ENCODE results near the gene ATP5F1E. TPM values are rescaled to one million over a fixed set of nuclear protein-coding genes. Genes with fewer than 3 reads are reported as not detected.

The ATP5F1E gene
- total and polyA plus RNA-seq, 4 donors, result 11.7 to 148 (median 27.7) TPM

GRCh38 chr20:59005523-59006166 is 26.5 kb downstream of the ATP5F1E start:
- Histone ChIP-seq H3K36me3 (ENCODE audit: control insufficient read depth in 4 of 4, insufficient read depth in 3 of 4, low read depth in 1 of 4, low read length in 3 of 4) (peaks cover 6 to 12% (median 9%) of the 10 kb centered on the region in 4 donors), H3K27me3 (ENCODE audit: control insufficient read depth in 4 of 4, insufficient read depth in 4 of 4, low read length in 3 of 4) (no peaks in the 10 kb centered on the region), H3K9ac (ENCODE audit: low read depth in 1 of 2, low read length in 2 of 2) (peak overlapping the region; percentile 52 to 68), H3K9me3 (ENCODE audit: control insufficient read depth in 4 of 4, low read length in 3 of 4) (no peaks in the 10 kb centered on the region), H3K4me3 (ENCODE audit: low read depth in 1 of 3, low read length in 3 of 3) (peak overlapping the region; percentile 68 to 83 (median 75)), H3K4me1 (ENCODE audit: control insufficient read depth in 4 of 4, insufficient read depth in 4 of 4, low read length in 3 of 4) (peaks cover 11 to 38% (median 26%) of the 10 kb centered on the region in 4 donors), H3K27ac (ENCODE audit: low read depth in 1 of 2, low read length in 2 of 2) (peak overlapping the region; percentile 82 to 92)
- 59% methylated on average over 3 of the region's 3 CpGs for whole genome bisulfite sequencing
- no peak for DNase-seq (ENCODE audit: low spot score)
- TF ChIP-seq RXRA (IDR thresholded peaks at IDR 0.05) (no peak), JUND (IDR thresholded peaks at IDR 0.05) (no peak), TAF1 (conservative IDR thresholded peaks at IDR 0.05) (no peak), GABPA (IDR thresholded peaks at IDR 0.05 in 1 of 2, conservative IDR thresholded peaks at IDR 0.05 in 1 of 2) (no peak)
- TF ChIP-seq, protein P1, sequence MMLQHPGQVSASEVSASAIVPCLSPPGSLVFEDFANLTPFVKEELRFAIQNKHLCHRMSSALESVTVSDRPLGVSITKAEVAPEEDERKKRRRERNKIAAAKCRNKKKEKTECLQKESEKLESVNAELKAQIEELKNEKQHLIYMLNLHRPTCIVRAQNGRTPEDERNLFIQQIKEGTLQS (IDR thresholded peaks at IDR 0.05), result no peak

DNA sequence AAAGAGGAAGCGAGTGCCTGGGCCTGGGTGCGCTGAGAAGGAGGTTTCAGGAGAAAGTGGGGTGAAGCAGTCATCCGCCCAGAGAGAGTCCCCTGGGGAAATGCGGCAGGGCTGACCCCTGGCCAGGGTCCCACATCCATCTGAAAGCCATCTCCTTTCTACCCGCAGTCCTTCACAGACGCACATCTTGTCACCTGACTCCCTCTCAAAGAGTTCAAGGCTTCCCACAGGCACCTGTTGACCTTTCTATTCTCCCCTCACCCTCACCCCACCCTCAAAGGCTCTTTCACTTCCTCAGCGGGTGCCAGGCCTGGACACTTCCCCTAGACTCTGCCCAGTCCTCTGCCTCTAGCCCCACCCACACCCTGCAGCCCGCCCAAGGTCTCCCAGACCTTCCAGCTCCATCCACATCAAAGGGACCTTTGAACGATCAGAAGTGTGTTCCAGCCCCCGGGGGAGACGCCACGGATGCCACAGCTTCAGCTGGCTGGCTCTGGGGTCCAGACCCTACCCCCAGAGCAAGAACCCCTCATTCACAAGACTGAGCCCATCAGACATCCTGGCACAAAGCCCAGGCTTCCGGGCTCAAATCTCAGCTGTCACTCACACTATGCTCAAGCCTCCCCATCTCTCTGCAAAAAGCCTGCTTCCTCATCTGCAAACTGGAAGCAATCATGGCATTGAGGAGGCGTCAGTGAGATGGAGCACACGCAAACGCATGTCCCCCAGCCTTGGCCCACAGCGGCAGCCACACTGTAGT is 27.2 kb downstream of the ATP5F1E start:
- no peaks in the 10 kb centered on the region for H3K9me3 ChIP-seq (ENCODE audit: control insufficient read depth in 4 of 4, low read length in 3 of 4)
- peaks cover 11 to 38% (median 26%) of the 10 kb centered on the region in 4 donors for H3K4me1 ChIP-seq (ENCODE audit: control insufficient read depth in 4 of 4, insufficient read depth in 4 of 4, low read length in 3 of 4)
- H3K27me3 ChIP-seq (ENCODE audit: control insufficient read depth in 4 of 4, insufficient read depth in 4 of 4, low read length in 3 of 4), result no peaks in the 10 kb centered on the region

GRCh38 chr20:59004493-59004762 is 27.7 kb downstream of the ATP5F1E start:
- 66% methylated on average over 4 of the region's 4 CpGs for WGBS
- Histone ChIP-seq H3K9ac (ENCODE audit: low read depth in 1 of 2, low read length in 2 of 2) (no peak overlapping the region), H3K27me3 (ENCODE audit: control insufficient read depth in 4 of 4, insufficient read depth in 4 of 4, low read length in 3 of 4) (no peaks in the 10 kb centered on the region), H3K27ac (ENCODE audit: low read depth in 1 of 2, low read length in 2 of 2) (peak overlapping the region; percentile 82 to 92), H3K4me3 (ENCODE audit: low read depth in 1 of 3, low read length in 3 of 3) (peak overlapping the region in 1 of 3 donors; percentile 83), H3K9me3 (ENCODE audit: control insufficient read depth in 4 of 4, low read length in 3 of 4) (no peaks in the 10 kb centered on the region), H3K36me3 (ENCODE audit: control insufficient read depth in 4 of 4, insufficient read depth in 3 of 4, low read depth in 1 of 4, low read length in 3 of 4) (peaks cover 7 to 15% (median 11%) of the 10 kb centered on the region in 4 donors), H3K4me1 (ENCODE audit: control insufficient read depth in 4 of 4, insufficient read depth in 4 of 4, low read length in 3 of 4) (peaks cover 11 to 38% (median 26%) of the 10 kb centered on the region in 4 donors)
- DNase-seq (ENCODE audit: low spot score), result no peak
- TF ChIP-seq HNF4G (IDR thresholded peaks at IDR 0.05) (no peak), GABPA (IDR thresholded peaks at IDR 0.05 in 1 of 2, conservative IDR thresholded peaks at IDR 0.05 in 1 of 2) (no peak), JUND (IDR thresholded peaks at IDR 0.05) (no peak), YY1 (IDR thresholded peaks at IDR 0.05) (no peak), TAF1 (conservative IDR thresholded peaks at IDR 0.05) (no peak), REST (IDR thresholded peaks at IDR 0.05) (no peak), EGR1 (IDR thresholded peaks at IDR 0.05; ENCODE audit: low read depth in 2 of 2) (no peak), MAX (IDR thresholded peaks at IDR 0.05) (no peak), CTCF (IDR thresholded peaks at IDR 0.05; ENCODE audit: low read depth, low read length, missing input control) (no peak), FOXA2 (IDR thresholded peaks at IDR 0.05) (no peak), NR2F2 (IDR thresholded peaks at IDR 0.05) (no peak), SP1 (IDR thresholded peaks at IDR 0.05) (no peak), RAD21 (IDR thresholded peaks at IDR 0.05) (no peak), RXRA (IDR thresholded peaks at IDR 0.05) (no peak), FOXA1 (IDR thresholded peaks at IDR 0.05) (no peak)
- TF ChIP-seq, protein P1 (IDR thresholded peaks at IDR 0.05), result no peak

More for the DNA sequence above, 27.2 kb downstream of the ATP5F1E start:
- peaks cover 6 to 12% (median 10%) of the 10 kb centered on the region in 4 donors for H3K36me3 ChIP-seq (ENCODE audit: control insufficient read depth in 4 of 4, insufficient read depth in 3 of 4, low read depth in 1 of 4, low read length in 3 of 4)
- peak overlapping the region; percentile 43 to 83 (median 68) for H3K4me3 ChIP-seq (ENCODE audit: low read depth in 1 of 3, low read length in 3 of 3)
- peak overlapping the region; percentile 52 to 68 for H3K9ac ChIP-seq (ENCODE audit: low read depth in 1 of 2, low read length in 2 of 2)
- DNase-seq (ENCODE audit: low spot score), result no peak
- H3K27ac ChIP-seq (ENCODE audit: low read depth in 1 of 2, low read length in 2 of 2), result peak overlapping the region; percentile 82 to 92
- peak; percentile 36 to 68 for TF ChIP-seq HNF4A (conservative IDR thresholded peaks at IDR 0.05)
- TF ChIP-seq RXRA (IDR thresholded peaks at IDR 0.05), result peak; percentile 36 to 78
- peak; percentile 16 for TF ChIP-seq SP1 (IDR thresholded peaks at IDR 0.05)
- TF ChIP-seq MAX (IDR thresholded peaks at IDR 0.05), result no peak
- TF ChIP-seq FOXA1 (IDR thresholded peaks at IDR 0.05), result no peak
- WGBS, result 29% methylated on average over 17 of the region's 17 CpGs

Measured in liver (tissue), 9 donors.